Activated T-cell treated with anti-CD3 and anti-CD28 coated beads for 1 hour (primary cell): Measurements from ENCODE around the gene ARHGAP22.
"Not testable (repeated sequence)": the region's sequence is repeated elsewhere in the genome, so short reads cannot be mapped to it uniquely, and the experiment has no call there.

Experiments used
- DNase-seq: peaks from one replicate; pipeline ENCODE4 v3.0.0-alpha.2; 2020; ENCODE audit warnings: low read depth

ARHGAP22 gene, protein sequence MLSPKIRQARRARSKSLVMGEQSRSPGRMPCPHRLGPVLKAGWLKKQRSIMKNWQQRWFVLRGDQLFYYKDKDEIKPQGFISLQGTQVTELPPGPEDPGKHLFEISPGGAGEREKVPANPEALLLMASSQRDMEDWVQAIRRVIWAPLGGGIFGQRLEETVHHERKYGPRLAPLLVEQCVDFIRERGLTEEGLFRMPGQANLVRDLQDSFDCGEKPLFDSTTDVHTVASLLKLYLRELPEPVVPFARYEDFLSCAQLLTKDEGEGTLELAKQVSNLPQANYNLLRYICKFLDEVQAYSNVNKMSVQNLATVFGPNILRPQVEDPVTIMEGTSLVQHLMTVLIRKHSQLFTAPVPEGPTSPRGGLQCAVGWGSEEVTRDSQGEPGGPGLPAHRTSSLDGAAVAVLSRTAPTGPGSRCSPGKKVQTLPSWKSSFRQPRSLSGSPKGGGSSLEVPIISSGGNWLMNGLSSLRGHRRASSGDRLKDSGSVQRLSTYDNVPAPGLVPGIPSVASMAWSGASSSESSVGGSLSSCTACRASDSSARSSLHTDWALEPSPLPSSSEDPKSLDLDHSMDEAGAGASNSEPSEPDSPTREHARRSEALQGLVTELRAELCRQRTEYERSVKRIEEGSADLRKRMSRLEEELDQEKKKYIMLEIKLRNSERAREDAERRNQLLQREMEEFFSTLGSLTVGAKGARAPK

DNA sequence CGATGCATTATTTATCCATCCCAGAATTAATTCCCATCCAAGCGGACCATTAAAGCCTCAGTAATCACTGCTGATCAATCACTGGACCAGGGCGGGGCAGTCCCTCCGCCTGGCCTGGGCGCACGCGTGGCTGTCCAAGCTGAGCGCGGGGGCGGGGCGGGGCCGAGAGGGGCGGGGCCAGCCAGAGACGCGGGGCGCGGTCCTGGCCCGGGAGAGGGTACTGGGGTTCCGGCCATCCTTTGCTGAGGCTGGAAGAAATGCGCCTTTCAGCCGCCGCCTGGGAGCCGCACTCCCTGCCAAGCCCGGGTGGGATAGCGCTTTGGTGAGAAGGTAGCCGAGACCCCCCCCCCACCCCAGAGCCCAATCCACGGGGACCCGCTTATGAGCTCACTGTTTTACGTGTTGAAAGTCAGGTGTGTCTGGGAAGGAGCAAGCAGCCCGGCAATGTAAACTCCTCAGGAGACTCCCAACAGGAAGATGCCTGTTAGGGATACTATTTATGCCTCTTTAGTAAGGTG lies at the start of gene ARHGAP22:
Gene ARHGAP22 (minus strand): TSS at position 83 of the 518 bp plus-strand sequence. CDS start 277 bp downstream, outside the sequence.
- DNase-seq = no peak

DNA sequence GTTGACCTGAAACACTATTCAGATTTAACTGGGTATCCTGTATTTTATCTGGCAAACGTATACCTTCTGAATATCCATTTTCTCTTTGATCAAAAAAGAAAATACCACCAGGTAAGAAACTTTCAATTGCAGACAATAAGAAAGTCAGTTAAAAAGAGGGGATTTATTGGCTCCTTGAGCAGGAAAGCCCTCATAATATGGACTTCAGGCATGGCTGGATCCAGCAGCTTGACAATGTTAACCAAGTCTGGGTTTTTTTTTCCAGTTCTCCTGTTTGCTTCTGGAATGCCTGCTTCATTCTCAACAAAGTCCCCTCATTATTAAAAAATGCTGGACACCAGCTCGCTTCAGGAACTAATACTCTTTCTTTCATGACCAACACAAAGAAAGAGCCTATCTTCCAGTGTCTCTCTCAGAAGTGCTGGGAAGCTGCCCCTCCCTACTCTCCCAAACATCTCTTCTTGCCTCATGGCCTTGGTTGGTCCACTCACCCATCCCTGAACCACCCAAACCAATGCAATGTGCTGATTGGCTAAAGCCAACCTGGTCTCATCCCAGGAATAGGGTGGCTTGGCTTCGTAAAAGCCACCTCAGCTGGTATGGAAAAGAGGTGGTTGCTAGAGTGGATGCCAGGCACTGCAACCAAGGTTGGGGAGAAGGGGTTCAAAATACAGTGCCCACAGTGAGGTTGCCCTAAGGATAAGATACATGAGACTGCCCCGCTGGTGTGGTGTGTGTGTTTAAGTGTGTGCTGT lies 49.2 kb upstream of the ARHGAP22 start:
- DNase-seq = no peak

DNA sequence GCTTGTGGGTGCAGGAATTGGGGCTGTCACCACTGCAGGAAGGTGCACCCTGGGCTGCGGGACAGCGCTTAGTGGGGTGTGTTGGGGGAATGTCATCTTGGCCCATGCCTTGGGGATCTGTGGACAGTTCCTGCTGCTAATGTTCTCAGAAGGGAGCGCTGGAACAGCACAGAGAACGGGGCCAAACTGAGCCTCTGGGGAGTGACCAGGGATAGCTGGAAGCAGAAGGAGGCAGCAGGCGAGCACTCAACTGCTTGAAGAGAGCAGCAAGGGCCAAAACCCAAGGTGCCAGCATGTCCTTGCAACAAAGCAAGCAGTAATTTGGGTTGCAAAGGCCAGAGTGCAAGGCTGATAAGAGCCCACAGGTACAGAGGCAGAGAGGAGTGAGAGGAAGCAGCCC lies 48.5 kb upstream of the ARHGAP22 start:
- DNase-seq = no peak

DNA sequence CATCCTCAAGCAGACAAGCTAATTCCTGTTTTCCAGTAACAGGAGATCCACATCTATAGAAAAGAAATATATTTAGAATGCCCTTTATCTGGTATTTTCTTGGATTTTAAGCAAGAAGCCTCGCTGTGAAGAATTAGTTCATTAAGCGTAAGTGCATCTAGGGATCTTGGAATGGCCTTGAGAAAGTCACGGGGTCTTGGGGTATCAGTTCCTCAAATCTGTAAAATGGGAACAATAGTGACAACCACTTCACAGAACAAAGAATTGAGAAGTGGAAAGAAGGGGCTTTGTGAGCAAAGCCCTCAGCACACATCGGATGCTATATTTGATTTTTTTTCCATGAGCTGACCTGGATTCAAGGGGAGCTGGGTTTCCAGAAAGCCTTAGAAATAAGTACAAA lies 47.5 kb upstream of the ARHGAP22 start:
- DNase-seq = no peak

DNA sequence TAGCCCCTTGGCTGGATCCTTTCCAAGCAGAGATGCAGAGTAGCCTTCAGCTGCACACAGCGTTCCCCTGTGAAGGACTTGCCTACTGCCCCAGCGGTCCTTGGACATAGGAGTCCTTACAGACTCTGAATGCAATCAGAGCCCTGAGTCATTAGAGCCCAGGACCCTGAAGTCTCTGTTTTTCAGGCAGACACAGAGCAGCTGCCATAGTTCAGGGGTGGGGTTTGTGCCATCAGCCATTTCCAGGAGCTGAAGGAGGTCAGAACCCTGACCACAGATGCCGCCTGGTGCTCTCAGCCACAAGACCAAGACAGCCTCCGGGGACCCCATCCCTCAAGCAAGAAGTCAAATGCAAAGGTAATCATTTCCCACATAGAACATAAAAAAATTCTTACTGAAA lies 47.0 kb upstream of the ARHGAP22 start:
- DNase-seq = no peak

DNA sequence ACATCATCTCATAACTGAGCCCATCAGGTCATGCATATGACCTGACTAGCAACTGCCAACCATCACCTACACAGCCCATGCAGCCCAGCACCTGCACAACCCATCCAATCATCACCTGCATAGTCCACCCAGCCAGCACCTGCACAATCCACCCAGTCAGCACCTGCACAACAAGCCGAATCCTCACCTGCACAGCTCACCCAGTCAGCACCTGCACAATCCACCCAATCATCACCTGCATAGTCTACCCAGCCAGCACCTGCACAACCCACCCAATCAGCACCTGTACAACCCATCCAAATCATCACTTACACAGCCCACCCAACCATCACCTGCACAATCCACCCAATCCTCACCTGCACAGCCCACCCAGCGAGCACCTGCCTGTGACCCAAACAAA lies 46.4 kb upstream of the ARHGAP22 start:
- no peak for DNase-seq

DNA sequence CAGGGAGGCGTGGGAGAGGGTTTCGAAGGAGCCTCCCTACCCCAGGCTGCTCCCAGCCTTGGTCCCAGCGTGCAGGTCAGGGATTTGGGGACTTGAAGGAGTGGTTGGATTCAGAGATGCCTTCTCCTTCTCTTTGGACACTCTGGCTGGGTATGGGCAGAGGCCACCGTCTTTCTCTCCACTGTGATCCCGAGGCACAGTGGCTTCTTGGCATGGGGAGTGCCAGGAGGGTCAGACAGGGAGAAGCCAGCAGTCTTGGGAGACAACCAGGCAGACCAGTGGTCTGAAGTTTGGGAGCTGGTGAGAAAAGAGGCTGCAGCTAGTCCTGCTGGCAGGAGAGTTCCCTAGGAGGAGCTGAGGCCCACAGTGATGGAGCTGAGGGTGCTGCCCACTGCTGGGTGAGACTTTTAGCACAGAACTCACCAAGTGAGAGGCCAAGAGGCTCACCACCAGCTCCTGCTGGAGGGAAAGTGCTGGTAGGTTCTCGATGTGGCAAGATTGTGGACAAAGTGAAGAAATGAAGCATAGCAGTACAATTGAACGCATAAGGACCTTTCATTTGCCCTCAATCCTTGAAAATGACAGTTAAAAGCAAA lies 44.6 kb upstream of the ARHGAP22 start:
- no peak for DNase-seq

DNA sequence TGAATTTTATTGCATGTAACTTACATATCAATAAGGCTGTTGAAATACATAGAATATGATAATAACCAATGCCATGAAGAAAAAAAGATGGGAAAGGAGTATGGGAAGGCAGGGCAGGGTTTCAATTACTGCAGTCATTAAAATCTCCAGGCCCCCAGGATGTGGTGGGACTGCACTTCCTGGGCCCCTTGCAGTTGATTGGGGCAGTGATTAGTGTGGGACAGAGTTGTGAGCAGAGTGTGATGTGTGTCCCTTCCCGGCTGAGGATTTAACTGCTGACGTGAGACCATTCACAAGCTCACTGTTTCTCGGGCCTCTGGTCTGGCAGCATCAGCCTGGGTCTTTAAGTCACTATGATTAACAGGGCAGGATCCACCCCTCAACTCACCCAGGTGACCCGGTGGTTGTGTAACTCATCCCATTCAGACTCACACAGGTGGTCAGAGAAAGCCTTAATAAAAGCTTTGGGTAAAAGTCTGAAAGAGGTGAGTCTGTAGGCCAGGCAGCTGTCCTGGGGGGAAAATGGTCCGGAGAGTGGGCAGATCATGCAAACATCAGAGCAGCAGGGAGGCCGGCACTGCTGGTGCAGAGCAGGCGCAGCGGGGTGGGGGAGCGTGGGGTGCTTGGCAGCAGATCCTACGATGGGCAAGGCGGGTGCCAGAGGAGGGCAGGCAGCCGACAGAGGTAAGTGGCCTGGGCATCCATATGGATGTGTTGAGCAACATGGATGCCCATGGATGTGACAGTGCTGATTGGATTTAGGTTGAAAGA lies 43.5 kb upstream of the ARHGAP22 start:
- DNase-seq = no peak

DNA sequence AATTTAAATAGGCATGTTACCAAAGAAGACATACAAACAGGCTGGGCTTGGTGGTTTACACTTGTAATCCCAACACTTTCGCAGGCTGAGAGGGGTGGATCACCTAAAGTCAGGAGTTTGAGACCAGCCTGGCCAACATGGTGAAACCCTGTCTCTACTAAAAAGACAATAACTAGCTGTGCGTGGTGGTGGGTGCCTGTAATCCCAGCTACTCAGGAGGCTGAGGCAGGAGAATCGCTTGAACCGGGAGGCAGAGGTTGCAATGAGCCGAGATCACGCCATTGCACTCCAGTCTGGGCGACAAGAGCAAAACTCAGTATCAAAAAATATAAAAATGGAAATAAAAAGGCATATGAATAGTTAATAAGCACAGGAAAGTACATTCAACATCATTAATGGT lies 42.2 kb upstream of the ARHGAP22 start:
- DNase-seq = not testable (repeated sequence)

DNA sequence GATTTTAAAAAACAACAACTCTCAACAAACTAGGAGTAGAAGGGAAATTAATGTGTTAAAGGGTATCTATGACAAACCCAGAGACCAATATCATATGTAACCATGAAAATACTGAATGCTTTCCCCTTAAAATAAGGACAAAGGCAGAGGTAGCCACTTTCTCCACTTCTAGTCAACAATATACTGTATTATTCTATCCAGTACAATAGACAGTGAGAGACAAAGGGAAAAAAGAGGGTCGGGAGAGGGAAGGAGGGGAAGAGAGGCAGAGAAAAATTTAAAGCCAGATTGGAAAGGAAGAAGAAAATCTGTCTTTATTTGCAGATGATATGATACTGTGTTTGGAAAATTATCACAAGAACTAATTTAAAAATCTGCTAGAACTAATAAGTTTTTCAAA lies 40.7 kb upstream of the ARHGAP22 start:
- no peak for DNase-seq

DNA sequence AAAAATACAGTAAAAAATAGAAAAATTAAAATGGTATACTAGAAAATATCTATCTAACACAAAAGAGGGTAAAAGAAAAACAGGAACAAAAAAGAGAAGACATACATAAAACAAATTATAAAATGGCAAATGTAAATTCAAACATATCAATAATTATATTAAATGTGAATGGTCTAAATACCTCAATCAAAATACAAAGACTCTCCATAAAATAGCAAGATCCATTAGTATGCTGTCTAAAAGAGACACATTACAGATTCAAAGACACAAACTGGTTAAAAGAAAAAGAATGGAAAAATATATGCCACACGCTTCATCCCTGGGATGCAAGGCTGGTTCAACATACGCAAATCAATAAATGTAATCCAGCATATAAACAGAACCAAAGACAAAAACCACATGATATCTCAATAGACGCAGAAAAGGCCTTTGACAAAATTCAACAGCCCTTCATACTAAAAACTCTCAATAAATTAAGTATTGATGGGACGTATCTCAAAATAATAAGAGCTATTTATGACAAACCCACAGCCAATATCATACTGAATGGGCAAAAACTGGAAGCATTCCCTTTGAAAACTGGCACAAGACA lies 36.3 kb upstream of the ARHGAP22 start:
- not testable (repeated sequence) for DNase-seq

DNA sequence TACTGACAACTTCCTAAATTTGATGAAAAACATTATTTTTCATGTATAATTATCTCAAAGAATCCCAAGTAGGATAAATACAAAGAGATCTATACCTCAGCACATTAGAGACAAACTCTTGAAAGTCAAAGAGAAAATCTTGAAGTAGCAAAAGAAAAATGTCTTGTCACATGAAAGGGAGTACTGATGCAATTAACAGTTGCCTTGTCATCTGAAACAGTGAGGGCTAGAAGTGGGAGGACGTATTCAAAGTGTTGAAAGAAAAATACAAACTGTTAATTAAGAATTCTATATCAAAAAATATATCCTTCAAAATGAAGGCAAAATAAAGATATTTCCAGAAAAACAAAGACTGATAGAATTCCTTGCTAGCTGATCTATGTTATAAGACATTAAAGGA lies 35.5 kb upstream of the ARHGAP22 start:
- no peak for DNase-seq

DNA sequence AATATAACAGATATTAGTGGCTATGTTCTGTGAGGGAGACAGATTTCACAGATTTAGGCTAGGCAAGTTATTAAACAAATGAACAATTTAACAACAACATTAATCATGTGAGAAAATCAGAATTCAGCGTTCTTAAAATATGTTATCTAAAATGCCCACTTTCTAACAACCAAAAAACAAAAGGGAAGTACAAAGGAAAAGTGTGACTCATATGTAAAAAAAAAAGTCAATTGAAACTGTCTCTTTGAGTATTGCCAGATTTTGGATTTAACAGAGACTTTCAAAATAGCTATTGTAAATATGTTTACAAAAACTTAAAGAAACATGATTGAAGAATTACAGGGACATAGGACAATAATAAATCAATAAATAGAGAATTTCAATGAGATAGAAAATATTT lies 34.8 kb upstream of the ARHGAP22 start:
- DNase-seq = no peak

DNA sequence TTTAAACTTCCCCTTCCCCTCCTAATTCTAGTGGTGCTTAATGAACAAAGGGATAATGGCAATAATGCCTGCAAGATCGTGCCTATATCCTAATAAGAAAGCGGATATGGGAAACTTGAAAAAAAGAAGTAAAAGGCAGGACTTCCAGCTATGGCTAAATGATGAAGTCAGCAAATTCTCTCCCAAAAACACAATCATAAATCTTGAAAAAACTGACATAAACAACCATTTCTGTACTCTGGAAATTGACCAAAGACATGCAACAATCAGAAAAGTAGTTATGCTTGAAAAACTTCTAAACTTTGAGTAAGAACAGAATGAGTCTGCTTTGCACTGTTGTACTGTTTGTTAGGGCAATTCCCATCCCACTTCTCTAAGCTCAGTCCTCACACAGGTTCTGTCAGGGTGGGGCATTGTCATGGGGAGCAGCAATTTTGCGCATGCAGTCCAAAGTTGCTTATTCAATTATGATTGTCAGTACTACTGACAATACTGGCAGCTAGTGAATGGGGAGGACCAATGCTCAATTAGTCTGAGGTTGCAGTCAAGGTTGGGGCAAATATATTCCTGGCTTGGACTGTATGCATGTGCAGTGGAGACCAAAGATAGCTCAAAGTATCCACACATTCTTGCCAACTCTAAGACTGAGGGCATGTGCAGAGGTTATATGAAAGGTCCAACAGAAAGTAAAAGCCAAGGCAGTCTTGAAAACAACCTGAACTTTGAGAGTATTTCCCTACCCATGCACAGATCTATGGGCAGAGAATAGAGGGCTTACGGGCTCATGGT lies 34.1 kb upstream of the ARHGAP22 start:
- DNase-seq = no peak

DNA sequence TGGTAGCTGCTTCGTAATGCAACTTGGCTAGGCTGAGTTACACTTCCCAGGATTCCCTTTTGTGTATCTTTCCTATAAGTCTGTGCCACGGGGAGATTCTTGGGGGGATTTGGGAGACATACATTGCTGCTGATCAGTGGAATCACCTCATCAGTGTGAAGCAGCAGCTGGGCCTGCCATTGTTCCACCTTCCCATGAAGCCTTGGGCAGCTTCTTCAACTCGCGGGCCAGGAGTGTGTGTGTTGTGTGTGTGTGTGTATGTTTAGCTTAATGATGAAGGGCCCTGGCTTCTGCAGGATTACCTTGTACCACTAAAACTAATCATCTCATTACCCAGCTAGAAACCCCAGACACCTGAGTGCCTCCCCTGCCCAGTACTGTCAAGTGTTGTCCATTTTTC lies 33.3 kb upstream of the ARHGAP22 start:
- DNase-seq = no peak

DNA sequence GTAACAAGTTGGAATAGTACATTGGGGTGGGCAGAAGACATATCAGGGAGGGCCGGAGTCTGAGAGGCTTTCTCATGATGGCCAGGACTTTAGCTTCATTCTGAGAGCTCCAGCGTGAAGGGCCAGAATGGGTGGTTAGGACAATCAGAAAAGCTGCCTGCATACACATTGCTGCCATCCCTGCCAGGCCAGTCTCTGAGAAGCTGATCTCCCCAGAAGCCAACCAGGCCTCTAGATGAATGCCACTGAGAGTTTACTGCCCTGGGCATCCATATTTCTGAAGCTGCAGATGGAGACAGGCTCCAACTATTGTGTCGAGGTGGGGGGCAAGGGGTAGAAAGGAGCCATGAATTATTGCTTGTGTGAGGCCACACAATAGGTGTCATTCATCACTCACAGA lies 32.0 kb upstream of the ARHGAP22 start:
- DNase-seq = no peak

DNA sequence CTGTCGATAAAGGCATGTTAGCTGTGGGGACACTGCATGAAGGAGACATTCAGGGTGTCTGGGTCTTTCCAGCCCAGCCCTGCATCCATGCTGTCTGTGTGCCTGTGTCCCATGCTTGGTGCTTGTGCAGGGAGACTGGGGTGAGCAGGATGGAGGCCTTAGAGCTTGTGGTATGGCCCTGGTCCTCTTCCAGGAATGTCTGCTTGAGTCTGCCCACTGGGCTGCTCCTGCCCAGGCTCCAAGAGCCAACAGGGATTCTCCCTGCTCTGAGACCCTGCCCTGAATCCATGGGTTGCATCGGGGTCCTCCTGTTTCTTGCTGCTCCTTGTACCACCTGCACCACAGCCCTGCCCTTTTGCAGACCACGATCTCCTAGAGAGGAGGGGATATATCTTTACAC lies 31.4 kb upstream of the ARHGAP22 start:
- DNase-seq = no peak

DNA sequence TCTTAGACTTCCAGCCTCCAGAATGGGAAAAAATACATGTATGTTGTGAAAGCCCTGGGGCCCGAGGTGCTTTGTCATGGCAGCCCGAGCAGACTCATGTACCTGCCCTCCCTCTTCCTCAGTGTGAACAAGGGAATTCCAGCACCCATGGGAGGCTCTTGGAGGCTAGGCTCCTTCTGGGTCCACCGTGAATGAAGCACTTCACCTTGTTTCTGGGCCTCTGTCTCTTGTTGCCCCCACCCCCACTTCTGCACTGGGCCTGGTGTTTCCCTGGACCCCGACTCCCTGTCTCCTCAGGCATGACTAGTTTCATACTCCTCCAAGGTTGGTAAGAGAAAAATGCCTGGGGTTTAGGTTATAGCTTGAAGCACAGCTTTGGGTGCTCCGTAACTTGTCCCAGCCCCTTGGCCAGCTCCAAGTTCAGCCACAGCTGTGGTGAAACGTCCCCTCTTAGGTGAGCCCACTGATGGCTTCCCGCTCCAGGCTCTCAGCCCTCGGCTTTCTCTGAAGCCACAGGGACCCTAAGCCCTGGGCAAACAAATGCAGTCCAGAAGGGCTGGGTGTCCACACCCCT lies 30.2 kb upstream of the ARHGAP22 start:
- no peak for DNase-seq

DNA sequence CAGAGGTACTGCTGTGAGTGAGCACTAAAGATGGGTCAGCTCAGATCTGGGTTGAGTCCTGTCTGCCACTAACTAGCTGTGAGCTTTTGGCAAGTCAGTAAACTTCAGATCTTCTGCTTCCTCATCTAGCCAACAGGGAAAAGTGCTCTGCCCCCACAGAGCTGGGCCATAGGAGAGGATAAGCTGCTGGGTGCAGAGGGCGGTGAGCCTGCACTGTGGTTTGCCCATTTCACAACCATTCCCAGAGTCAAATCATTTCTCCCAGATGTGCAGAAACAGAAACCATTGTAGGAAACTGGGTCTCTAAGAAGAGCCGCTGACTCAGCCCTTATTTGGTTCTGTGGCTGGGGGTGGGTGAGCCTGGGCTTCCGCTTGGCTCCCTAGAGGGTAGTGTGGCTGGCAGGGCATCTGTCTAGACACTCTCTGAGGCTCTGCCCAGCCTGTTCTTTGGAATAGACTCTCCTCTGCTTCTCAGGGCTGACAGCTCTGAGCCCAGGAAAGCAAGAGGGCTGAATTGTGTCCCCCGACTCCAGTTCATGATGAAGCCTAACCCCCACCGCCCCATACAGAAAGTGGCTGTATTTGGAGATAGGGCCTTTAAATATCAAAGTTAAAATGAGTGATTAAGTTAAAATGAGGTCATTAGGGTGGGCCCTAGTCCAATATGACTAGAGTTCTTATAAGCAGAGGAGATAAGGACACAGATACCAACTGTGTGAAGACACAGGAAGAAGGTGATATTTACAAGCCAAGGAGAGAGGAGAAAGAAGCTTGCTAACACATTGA lies 29.5 kb upstream of the ARHGAP22 start:
- DNase-seq = no peak
